SK-N-DZ (cell line): ENCODE results near the gene MPG. TPM values are rescaled to one million over a fixed set of nuclear protein-coding genes. Genes with fewer than 3 reads are reported as not detected.
"Not testable (repeated sequence)": the region's sequence is repeated elsewhere in the genome, so short reads cannot be mapped to it uniquely, and the experiment has no call there.

Source experiments
- DNase-seq: peaks from one replicate; pipeline ENCODE4 v3.0.0-alpha.2; 2015; ENCODE audit warnings: low spot score
- polyA plus RNA-seq, 2 experiments: library from polyadenylated mRNA; depleted of rRNA; stranded (reverse); fragments of >200 nt; gene quantifications; 2 replicates each; pipeline ENCODE4 v1.2.3, GENCODE V29; 2014

The MPG gene, protein sequence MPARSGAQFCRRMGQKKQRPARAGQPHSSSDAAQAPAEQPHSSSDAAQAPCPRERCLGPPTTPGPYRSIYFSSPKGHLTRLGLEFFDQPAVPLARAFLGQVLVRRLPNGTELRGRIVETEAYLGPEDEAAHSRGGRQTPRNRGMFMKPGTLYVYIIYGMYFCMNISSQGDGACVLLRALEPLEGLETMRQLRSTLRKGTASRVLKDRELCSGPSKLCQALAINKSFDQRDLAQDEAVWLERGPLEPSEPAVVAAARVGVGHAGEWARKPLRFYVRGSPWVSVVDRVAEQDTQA
- polyA plus RNA-seq (2014; cell fraction: cytosol; rRNA removed), result 69.5 and 87.0 TPM in 2 replicates
- 45.3 and 75.7 TPM in 2 replicates for polyA plus RNA-seq (2014; cell fraction: nucleus; rRNA removed)

DNA sequence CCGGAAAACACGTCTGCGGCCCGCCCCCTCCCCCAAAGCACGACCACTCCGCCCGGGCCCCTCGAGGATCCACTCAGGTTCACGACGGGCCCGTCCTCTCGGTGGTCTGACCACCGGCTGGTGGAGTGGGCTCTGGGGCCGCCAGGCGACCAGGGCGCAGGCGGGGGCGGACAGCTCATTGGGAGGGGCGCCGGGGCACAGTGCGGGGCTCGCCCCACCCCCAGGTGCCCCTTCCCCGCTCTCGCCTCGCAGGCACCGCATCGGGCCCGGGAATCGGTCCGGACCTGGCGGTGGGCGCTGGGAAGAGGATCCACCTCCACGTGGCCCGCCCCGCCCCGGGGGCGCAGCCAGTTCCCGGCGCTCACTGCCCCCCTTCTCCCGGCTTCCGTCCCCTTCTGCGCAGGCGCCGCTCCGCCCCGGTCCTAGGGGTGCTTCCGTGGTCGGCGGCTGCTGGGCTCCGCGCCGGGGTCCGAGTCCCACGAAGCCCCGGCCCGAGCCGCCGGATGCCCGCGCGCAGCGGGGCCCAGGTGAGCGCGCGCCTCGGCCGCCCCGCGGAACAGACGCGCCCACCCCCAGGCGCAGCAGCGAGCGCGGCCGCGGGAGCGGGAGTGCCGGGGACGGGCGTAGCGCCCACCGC, at the start of gene MPG:
TSS of gene MPG (plus strand) at position 419 of the 637 bp plus-strand sequence. CDS start at position 504, 85 bp downstream.
- DNase-seq, result peak; percentile 78

DNA sequence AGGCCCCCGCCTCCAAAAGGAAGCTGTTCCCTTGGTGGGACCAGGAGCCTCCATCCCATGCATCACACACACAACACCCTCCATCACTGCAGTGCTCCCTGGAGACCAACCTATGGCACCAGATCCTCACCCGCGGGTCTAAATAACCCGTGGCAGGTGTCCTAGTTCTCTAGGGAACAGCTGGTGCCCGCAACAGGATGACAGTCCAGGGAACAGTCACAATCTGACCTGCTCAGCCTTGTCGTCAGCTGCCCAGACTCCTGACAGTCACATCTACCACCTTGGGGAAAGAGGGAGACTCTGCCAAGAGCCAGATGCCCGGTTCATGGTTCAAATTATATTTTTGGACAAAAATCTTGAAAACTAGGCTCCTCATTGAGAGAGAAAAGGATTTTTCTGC, 47.4 kb upstream of the MPG start:
- not testable (repeated sequence) for DNase-seq

DNA sequence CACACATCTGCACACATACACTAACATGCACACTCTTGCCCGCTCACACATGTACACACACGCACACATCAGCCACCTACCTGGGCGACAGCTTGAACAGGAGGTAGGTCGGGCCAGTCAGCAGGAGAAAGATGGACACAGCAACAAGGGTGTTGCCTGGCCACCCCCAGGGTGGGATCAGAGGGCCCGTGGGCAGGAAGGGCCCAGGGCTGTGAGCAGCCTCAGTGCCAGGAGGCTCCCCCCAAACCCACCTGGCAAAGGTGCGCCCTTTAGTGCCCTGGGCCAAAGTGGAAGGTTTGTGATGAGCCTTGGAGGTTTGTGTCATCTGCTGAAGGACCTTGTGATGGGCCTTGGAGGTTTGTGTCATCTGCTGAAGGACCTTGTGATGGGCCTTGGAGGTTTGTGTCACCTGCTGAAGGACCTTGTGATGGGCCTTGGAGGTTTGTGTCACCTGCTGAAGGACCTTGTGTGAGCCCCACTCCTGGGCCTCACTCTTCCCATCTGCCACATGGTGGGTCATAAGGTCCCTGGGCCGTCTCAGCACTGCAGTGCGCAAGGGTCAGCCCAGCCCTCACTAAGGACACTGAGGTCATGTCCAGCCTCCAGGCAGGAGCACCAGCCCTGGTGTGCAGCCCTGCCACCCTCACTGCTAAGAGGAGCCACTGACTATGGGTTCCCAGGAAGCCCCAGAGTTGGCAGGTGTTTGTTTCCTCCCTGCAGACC, 44.7 kb upstream of the MPG start:
- DNase-seq, result not testable (repeated sequence)

DNA sequence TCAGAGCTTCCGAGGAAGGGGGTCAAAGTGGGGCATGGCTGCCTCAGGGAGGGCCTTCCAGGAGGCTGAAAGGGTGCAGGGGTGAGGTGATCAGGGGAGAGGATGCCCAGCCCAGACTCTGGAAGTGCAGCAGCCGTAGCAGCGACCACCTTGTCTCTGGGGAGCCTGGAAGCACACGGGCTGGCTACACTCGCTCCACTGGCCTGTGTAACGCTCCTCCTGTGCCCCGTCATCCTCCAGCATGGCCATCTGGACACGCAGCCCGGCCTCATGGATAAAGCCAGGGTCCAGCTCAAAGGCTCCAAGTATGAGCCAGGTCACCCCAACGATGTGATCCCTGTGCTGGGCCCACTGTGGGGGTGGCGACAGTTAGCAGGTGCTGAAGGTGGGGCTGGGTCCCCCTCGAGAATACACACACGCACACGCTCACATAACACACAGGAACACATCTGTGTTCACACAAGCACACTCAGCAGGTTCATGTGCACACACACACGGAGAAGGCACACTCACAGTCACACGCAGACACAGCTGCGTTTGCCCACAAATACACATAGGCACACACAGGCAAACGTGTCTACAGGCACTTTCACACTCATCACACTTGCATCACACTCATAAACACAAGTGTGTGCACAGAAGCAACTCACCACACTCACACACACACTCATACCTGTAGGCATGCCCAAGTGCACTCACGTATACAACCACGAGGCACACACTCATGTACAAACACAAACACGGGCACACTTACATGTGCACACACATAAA, 44.0 kb upstream of the MPG start:
- no peak for DNase-seq

DNA sequence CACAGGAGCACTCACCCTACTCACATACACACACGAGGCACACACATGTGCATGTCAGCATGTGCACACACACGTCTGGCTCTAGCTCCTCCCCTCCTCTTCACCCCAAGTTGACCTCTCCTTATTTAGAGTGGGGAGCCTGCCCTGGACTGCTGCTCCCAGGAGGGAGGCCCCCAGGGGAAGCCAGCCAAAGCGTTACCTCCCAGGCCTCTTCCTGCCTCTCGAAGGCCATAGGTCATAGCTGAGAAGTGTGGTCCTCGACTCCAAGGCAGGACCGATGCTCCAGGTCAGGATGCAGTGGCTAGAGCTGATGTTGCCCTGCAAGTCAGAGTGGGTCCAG, 43.4 kb upstream of the MPG start:
- peak; percentile 48 for DNase-seq

DNA sequence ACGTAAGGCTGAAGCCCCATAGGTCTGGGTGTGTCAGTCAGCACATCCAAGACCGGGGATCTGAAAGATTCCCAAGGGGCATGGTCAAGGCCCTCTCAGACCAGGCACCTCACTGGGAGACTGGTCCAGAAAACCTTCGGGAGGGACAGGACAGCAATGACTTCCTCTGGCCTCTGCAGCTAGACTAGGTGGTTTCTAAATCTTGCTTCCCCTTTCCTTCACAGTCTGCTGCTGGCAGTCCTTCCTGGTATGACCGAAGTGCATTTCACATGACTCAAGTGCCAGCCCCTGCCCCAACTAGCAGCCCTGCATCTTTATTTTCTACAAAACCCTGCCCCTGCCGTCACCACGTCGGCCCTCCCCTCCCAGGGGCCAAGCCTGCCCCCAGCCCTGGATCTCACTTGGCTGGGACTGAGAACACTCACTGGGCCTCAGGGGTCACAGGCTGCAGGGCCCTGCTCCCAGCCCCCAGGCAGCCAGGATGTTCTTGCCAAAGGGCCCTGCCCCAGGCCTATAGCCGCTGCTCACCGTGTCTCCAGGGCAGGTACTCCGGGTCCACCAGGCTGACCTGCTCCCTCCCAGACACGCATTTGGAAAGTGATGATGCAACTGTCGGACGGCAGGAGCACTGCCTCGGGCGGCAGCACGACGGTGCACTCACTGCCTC, 42.9 kb upstream of the MPG start:
- no peak for DNase-seq

DNA sequence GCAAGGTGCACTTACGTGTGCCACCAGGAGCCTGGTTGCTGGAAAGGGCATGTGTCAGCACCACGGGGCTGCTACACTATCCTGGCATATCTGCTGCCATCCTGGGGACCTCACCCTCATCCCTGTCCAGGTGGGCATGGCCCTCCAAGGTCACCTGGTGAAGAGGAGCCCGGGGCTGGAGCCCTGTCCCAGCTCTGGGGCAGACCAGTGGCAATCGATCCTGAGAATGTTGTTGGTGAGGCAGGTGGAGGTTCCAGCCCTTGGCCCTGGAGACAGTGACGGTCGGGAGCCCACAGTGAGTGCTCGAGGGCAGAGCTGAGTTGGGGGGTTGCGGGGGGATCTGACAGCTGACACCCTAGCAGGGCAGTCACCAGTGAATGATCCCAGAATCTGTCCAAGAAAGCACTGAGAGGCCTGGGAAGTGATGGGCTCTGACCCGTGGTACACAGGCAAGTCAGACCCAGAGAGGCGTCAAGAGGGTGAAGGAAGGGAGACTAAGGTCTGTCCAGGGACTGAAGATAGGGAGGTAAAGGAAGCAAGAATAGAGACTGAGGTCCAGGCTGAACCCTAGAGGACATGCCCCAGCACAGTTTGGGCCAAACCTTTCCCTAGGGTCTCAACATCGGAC, 42.2 kb upstream of the MPG start:
- no peak for DNase-seq

DNA sequence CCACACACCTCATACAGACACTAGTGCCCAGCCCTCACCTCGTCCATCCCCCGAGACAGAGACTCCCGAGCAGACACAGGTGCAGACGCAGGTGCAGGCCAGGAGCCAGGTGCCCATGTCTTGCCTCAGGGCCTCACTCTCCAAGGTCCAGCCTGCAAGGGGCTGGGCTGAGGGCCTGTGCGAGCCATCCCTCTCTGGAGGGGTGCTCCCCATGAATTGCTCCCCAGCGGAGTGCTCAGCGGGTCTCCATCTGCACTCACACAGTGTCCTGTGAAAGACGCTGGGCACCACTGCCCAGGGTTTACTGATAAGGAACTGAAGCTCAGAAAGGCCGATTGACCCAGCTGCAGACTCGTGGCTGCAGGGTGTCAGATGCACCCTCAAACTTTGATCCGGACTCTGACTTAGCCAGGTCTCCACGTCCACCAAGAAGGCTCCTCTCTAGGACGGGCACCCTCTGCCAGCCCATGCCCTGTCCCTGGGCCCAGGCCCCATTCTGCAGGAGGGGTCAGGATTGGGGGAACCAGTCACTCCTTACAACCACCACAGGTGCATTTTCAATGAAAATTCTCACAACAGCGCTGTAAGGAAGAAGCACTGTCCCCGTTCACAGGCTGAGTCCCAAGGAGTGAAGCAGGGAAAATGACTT, 41.6 kb upstream of the MPG start:
- DNase-seq, result no peak

DNA sequence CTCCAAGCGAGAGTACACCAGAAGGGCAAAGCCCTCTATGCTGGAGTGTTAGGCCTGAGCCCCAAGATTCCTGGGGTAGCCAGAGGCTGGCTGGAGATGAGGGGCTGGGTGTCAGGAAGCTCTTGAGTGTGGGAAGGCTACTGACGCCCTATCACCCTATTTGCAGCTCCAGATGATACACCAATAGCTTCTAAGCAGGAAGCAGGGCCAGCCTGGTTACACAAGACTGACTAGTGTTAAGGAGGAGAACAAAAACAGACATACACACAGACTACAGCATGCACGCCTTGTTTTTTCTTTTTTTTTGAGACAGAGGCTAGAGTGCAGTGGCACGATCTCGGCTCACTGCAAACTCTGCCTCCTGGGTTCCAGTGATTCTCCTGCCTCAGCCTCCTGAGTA, 40.5 kb upstream of the MPG start:
- DNase-seq, result no peak

DNA sequence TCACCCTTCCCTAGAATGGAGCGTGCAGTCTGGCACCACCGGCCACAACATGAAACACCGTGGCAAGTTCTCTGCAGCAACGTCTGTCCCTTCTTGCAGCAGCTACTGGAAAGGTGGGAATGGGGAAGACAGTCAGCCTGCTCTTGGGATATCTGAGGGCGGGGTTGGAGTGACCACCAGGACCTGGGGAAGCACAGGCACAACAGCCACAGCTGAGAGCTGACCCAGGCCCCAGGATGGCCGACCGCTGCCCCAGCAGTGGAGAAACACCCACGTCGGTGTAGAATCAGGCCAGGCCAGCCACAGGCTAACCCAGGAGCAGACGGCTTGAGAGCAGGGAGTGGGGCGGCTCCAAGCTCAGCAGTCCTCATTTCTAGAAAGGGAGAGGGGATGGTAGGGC, 39.8 kb upstream of the MPG start:
- DNase-seq, result not testable (repeated sequence)

DNA sequence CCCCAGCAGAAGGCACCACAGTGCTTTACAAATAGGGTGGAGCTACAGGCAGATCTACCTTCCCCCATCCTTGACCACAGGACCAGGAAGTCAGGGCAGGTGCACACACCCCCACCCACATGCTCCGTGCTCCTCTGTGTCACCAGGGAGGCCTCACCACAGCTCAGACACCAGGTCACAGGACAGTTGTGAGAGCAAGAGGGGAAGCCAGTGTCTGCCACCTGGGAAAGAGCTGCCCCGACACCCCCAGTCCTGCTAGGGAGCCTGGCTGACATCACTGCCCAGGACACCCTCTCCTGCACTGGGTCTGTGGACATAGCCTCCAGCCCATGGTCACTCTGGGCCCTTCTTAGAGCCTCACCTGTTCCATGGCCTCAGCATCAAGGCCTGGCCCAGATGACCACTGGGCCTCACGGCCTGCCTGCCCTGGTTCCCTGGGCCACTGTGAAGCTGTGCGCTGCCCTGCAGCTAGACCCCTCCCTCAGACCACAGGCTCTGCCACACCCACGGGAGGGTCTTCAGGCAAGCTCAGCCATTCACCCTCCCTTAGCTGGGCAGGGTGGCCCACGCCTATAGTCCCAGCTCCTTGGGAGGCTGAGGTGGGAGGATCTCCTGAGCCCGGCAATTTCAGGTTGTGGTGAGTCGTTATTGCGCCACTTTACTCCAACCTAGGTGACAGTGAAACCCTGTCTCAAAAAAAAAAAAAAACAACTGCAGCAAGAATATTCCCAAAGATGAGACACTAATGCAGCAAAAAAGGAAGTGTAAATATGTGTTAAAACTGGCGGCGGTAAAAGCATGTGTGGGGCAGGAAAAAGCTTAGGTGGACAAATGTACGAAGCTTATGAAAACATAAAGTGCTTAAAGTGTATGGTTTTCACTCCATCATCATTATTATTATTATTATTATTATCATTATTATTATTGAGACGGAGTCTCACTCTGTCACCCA, 38.8 kb upstream of the MPG start:
- DNase-seq, result no peak

DNA sequence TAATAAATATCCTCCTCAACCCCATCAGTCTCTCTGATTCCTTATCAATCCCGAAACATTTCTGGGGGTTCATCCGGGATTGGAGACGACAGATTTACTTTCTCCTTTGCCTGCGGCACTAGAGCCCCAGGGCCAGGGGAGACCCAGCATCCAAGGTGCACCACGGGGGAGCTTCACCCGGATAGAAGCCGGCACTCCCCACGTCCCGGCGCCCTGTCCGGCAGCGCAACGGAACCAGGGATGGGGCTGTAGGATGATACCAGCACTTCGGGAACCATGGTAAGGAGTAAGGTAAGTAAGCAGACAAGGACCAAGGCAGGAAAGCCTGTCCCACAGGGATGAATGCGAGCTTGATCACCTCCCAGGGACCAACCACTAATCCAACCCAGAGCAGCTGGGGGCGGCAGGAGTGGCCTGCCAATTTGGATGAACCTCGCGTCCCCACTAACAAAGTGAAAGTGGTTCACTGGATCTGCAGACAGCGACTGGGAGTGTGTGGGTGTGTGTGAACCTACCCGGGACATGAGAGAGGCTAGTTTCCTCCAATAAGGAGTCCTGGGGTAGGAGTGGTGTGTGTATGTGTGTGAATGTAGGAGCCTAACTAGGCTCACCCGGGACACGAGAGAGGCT, 36.5 kb upstream of the MPG start:
- DNase-seq, result no peak

DNA sequence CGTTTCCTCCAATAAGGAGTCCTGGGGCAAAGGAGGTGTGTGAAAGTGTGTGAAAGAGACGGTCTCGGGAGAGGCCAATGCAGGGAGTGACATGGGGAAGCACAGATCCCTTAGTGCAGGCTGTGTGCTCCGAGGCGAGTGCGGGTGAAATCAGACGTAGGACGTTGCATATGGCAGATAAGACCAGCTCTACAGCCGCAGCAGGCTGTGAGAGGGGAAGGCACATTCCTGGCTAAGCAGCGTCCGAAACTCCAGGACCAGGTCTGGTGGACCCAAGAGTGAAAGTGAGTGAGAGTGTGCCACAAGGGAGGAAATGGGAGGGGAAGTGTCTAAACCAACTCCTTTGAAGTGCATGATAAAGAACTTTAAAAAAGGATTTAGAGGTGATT, 36.0 kb upstream of the MPG start:
- no peak for DNase-seq

DNA sequence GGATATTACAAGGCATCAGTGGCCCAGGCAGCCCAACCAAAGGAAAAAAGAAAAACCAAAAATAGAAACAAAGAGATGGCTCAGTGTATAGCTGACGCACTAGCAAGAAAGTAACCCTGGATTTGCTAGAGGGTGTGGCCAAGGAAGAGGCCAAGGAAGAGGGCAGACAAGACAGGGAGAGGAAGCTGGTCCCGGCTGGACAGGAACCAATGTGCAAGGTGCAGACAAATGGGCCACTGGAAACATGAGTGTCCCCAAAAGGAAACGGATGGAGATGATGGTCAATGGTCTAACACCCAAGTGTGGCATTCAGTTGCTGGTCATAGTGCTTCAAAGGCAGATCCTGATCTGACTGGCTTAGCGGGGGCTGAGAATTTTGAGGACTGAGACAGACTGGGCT, 35.3 kb upstream of the MPG start:
- no peak for DNase-seq

DNA sequence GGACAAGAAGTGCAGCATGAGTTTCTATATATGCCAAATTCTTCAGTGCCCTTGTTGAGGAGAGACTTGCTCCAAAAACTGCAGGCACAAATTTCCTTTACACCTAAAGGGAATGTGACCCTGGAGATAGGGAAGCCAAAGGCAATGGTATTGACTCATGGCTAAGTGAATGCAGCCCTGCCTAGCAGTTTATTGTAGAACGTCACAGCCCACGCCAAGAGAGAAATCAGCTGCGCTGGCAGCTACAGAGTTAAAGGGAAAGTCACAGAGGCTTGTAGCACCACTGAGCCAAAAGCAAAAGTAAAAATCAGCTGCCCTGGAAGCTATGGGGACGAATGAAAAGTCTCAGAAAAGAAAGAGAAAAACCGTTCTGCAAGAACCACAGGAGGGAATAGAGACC, 34.7 kb upstream of the MPG start:
- no peak for DNase-seq

DNA sequence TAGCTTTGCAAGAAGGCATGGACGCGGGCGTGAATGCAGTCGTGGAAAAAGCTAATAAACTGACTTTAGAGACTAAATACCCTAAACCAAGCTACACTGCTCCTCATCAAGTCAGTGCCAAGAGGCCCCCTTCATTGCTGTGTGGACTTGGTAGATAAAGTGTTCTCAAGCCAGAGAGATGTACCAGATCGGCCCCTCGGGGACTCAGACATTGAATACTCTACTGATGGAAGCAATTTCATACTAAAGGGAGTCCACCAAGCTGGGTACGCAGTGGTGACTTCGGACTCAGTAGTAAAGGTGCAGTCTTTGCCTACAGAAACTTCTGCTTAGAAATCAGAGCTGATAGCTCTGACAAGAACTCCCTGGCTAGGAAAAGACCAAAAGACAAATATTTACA, 33.4 kb upstream of the MPG start:
- DNase-seq, result no peak

DNA sequence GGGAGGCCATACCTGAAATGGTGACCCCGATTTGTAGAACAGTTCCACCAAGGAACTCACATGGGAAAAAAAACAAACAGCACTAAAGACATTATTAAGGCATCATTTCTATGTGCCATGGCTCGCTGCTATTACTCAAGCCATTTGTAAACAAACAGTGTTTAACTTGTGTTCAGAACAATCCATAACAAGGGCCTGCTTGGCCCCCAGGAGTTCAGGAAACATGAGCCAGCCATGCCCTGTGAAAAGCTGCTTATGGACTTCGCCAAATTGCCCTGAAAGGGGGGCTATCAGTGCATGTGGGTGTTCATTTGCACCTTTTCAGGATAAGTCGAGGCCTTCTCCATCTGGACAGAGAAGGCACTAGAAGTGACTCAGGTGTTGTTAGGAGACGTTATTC, 32.6 kb upstream of the MPG start:
- no peak for DNase-seq

DNA sequence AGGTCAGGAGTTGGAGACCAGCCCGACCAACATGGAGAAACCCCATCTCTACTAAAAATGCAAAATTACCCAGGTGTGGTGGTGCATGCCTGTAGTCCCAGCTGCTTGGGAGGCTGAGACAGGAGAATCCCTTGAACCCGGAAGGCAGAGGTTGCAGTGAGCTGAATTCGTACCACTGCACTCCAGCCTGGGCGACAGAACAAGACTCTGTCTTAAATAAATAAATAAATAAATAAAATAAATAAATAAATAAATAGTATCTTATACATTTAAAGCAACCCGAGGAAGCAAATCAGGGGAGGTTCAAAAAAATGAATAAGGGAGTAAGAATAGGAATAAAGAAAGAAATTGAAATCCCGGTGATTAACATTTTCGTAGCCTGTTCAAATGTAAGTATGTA, 31.5 kb upstream of the MPG start:
- not testable (repeated sequence) for DNase-seq

DNA sequence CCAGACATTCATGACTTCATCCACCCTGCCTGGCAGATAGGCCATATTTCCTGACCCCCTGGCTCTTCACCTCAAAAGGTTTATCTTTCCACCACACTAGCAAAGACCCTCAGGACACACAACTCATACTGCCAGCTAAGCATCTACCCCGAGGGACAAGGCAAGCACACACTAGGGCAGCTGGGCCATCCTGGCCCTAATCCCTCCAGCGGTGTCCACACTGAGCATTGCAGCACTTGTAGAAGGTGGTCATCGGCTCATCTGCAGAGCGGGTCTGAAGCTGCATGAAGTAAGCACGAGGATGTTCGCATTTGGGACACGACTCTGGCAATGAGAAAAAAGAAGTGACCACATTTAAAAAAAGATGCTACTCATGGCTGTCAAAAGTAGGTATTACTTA, 30.8 kb upstream of the MPG start:
- DNase-seq, result no peak
